PC-9 (cell line): ENCODE data around the gene TNIK. TPM values are rescaled to one million over a fixed set of nuclear protein-coding genes. Genes with fewer than 3 reads are reported as not detected.

Source experiments
- BruUV-seq: library from RNA; stranded (reverse); fragments of 400-500 nt; replicated peaks from 2 replicates; lab custom pipeline; 2021; lab: Mats Ljungman, UMichigan
- CTCF ChIA-PET: fragments of 300-600 bp; sonication (Branson Sonifier 250); formaldehyde crosslinking; loops from one replicate; lab custom pipeline; 2022; ENCODE audit warnings: antibody characterized with exemption; lab: Charles Lee
- POLR2A ChIA-PET: fragments of 300-600 bp; sonication (Branson Sonifier 250); formaldehyde crosslinking; loops from one replicate; lab custom pipeline; 2022; ENCODE audit warnings: antibody characterized with exemption; ENCODE audit not compliant: unreplicated experiment; lab: Charles Lee
- DNase-seq, 2 experiments: peaks; one replicate each; pipeline versions ENCODE4 v3.0.0 to v3.0.0-alpha.2; 2015 to 2022; ENCODE audit warnings: mixed read lengths in 1 of 2
- H2AFZ ChIP-seq: fragments of 200-600 bp; sonication (generic); 2 replicates; pipeline ENCODE4 v1.8.1; 2017; ENCODE audit warnings: antibody characterized with exemption
- H3F3A ChIP-seq: fragments of 200-600 bp; sonication (generic); 2 replicates; pipeline ENCODE4 v1.8.1; 2017; ENCODE audit warnings: antibody characterized with exemption, mild to moderate bottlenecking, low read depth; ENCODE audit not compliant: insufficient read depth
- H3K27ac ChIP-seq: fragments of 200-600 bp; sonication (generic); 2 replicates; pipeline ENCODE4 v1.6.1; 2016; ENCODE audit warnings: mixed run types
- H3K27me3 ChIP-seq: fragments of 200-600 bp; sonication (generic); 2 replicates; pipeline ENCODE4 v1.6.1; 2016; ENCODE audit warnings: low read depth, mixed run types; ENCODE audit not compliant: insufficient read depth
- H3K36me3 ChIP-seq: fragments of 200-600 bp; sonication (generic); 2 replicates; pipeline ENCODE4 v1.6.1; 2016; ENCODE audit warnings: low read depth, mixed run types
- H3K4me1 ChIP-seq: fragments of 200-600 bp; sonication (generic); replicated peaks from 2 replicates; pipeline ENCODE4 v1.6.1; 2016; ENCODE audit warnings: mixed run types; ENCODE audit not compliant: insufficient read depth
- H3K4me2 ChIP-seq: fragments of 200-600 bp; sonication (generic); 2 replicates; pipeline ENCODE4 v1.6.1; 2017; ENCODE audit warnings: mixed run types
- H3K4me3 ChIP-seq: fragments of 200-600 bp; sonication (generic); 2 replicates; pipeline ENCODE4 v1.6.1; 2016; ENCODE audit warnings: mixed run types
- H3K79me2 ChIP-seq: fragments of 200-600 bp; sonication (generic); 2 replicates; pipeline ENCODE4 v1.6.1; 2017; ENCODE audit warnings: low read depth, mixed run types
- H3K9me2 ChIP-seq: fragments of 200-600 bp; sonication (generic); 2 replicates; pipeline ENCODE4 v1.8.1; 2017; ENCODE audit warnings: mild to moderate bottlenecking; ENCODE audit not compliant: insufficient read depth
- H3K9me3 ChIP-seq: fragments of 200-600 bp; sonication (generic); 2 replicates; pipeline ENCODE4 v1.8.1; 2016; ENCODE audit warnings: low read depth; ENCODE audit not compliant: insufficient read depth
- H4K20me1 ChIP-seq: fragments of 200-600 bp; sonication (generic); 2 replicates; pipeline ENCODE4 v1.8.1; 2017; ENCODE audit not compliant: insufficient read depth
- EZH2 ChIP-seq: fragments of 200-600 bp; sonication (generic); IDR thresholded peaks from 2 replicates; pipeline ENCODE4 v1.8.0; 2017; ENCODE audit warnings: antibody characterized with exemption, low read depth
- intact Hi-C: fragments of 100-400 bp; cut with micrococcal nuclease; formaldehyde crosslinking; loops from one replicate; pipeline ENCODE4 v1.10.0; 2022; ENCODE audit not compliant: unreplicated experiment
- total RNA-seq: library from RNA; stranded (reverse); gene quantifications from 2 replicates; pipeline ENCODE4 v1.2.3, GENCODE V29; 2021
- TF ChIP-seq, protein P1 (sequence below): fragments of 200-600 bp; sonication (generic); conservative IDR thresholded peaks from 2 replicates; pipeline ENCODE4 v1.6.1; 2017; ENCODE audit warnings: mixed run types, antibody characterized with exemption, mild to moderate bottlenecking, moderate library complexity

The TNIK gene
- total RNA-seq, 1 experiment from 2014 or later = 30.7 TPM

DNA sequence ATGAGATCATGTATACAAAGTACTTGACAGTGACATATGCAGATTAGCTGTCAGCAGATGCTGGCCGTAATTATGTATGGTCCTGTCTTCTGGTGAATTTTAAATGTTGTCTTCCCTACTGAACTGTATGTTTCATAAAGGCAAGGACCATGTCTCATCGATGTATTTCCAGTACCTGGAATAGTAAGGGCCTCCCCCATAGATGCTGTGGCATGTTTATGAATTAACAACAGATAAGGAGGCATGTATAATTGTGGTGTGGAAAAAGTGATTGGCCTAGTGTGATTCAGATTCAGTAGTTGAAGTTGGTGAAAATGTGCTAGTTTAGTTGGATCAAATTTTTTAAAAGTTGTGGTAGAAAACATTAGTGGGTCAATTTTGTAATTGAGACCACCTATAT, 231.0 kb downstream of the TNIK start:
- no peak overlapping the region for H3K4me3 ChIP-seq
- no peaks in the 10 kb centered on the region for H3K4me1 ChIP-seq
- H3K27ac ChIP-seq = no peak overlapping the region
- no peaks in the 10 kb centered on the region for H4K20me1 ChIP-seq
- no peaks in the 10 kb centered on the region for H3F3A ChIP-seq
- POLR2A ChIA-PET = interaction anchor here (0.6 kb wide), 1 partner anchor 238 kb away, joined by 3 read pairs; no protein-coding TSS in a partner anchor
- peaks cover 21% of the 10 kb centered on the region for H3K36me3 ChIP-seq
- 0 out of 2 replicates have a peak, but pooled peaks cover 5% of the 10 kb centered on the region for H3K9me2 ChIP-seq
- peaks cover 5% of the 10 kb centered on the region; the same call in 1 of the 2 replicates for H3K9me3 ChIP-seq
- H3K27me3 ChIP-seq = no peaks in the 10 kb centered on the region
- H2AFZ ChIP-seq = no peak overlapping the region
- BruUV-seq = no TSS peak
- CTCF ChIA-PET = no interaction called here
- H3K4me2 ChIP-seq = no peak overlapping the region
- intact Hi-C loops = no loop called here
- TF ChIP-seq, protein P1, sequence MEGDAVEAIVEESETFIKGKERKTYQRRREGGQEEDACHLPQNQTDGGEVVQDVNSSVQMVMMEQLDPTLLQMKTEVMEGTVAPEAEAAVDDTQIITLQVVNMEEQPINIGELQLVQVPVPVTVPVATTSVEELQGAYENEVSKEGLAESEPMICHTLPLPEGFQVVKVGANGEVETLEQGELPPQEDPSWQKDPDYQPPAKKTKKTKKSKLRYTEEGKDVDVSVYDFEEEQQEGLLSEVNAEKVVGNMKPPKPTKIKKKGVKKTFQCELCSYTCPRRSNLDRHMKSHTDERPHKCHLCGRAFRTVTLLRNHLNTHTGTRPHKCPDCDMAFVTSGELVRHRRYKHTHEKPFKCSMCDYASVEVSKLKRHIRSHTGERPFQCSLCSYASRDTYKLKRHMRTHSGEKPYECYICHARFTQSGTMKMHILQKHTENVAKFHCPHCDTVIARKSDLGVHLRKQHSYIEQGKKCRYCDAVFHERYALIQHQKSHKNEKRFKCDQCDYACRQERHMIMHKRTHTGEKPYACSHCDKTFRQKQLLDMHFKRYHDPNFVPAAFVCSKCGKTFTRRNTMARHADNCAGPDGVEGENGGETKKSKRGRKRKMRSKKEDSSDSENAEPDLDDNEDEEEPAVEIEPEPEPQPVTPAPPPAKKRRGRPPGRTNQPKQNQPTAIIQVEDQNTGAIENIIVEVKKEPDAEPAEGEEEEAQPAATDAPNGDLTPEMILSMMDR = no peak
- no peak for TF ChIP-seq EZH2
- no peaks in the 10 kb centered on the region for H3K79me2 ChIP-seq
- no peak for DNase-seq

DNA sequence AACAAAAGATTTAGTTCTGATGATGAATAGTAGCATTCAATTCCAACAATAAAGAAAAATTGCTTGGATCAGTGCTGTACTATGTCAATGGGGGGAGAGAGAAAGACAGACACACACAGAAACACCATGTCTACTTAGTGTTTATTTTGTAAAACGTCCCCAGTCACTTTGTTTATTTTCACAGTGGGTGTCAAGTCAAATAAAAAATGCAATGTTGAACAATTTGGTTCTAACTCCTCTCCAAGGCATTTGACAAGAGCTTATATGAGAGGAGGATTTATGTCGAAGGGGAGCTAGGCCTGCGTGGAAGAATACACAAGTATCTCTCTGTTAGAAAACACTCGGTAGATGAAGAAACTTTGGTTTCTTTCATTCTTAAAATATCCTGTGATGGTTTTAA, 232.0 kb downstream of the TNIK start:
- TF ChIP-seq, protein P1 = no peak
- no peak for TF ChIP-seq EZH2
- H3K36me3 ChIP-seq = peaks cover 21% of the 10 kb centered on the region
- no peaks in the 10 kb centered on the region for H3K4me1 ChIP-seq
- H3K79me2 ChIP-seq = no peaks in the 10 kb centered on the region
- BruUV-seq = no TSS peak
- 0 out of 2 replicates have a peak, but pooled peaks cover 5% of the 10 kb centered on the region for H3K9me2 ChIP-seq
- H3F3A ChIP-seq = no peaks in the 10 kb centered on the region
- H3K4me2 ChIP-seq = no peak overlapping the region
- no peak for DNase-seq
- no peak overlapping the region for H2AFZ ChIP-seq
- H3K4me3 ChIP-seq = no peak overlapping the region
- ChIA-PET CTCF (no interaction called here), POLR2A (no interaction called here)
- no peaks in the 10 kb centered on the region for H3K27me3 ChIP-seq
- no peak overlapping the region for H3K27ac ChIP-seq
- intact Hi-C loops = no loop called here
- peaks cover 5% of the 10 kb centered on the region; the same call in 1 of the 2 replicates for H3K9me3 ChIP-seq
- H4K20me1 ChIP-seq = no peaks in the 10 kb centered on the region

DNA sequence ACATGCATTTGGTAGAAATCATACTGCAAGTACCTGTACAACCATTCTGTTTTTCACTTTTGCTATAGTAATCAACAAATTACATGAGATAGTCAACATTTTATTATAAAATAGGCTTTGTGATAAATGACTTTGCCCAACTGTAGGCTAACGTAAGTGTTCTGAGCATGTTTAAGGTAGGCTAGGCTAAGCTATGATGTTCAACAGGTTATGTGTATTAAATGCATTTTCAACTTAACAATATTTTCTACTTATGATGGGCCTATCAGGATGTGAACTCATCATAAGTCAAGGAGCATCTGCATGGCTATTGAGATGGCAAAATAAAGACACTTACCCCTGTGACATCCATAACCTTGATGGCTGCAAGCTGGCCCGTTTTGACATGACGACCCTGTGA, 232.4 kb downstream of the TNIK start:
- H3K4me2 ChIP-seq = no peak overlapping the region
- peaks cover 21% of the 10 kb centered on the region for H3K36me3 ChIP-seq
- no peak overlapping the region for H2AFZ ChIP-seq
- no peaks in the 10 kb centered on the region for H3F3A ChIP-seq
- peaks cover 5% of the 10 kb centered on the region; the same call in 1 of the 2 replicates for H3K9me3 ChIP-seq
- no peaks in the 10 kb centered on the region for H3K27me3 ChIP-seq
- no peaks in the 10 kb centered on the region for H3K79me2 ChIP-seq
- H3K9me2 ChIP-seq = 0 out of 2 replicates have a peak, but pooled peaks cover 5% of the 10 kb centered on the region
- intact Hi-C loops = no loop called here
- CTCF ChIA-PET = no interaction called here
- no TSS peak for BruUV-seq
- DNase-seq = no peak
- H3K4me3 ChIP-seq = no peak overlapping the region
- no peak overlapping the region for H3K27ac ChIP-seq
- no peak for TF ChIP-seq EZH2
- TF ChIP-seq, protein P1 = no peak
- POLR2A ChIA-PET = no interaction called here
- no peaks in the 10 kb centered on the region for H3K4me1 ChIP-seq
- no peaks in the 10 kb centered on the region for H4K20me1 ChIP-seq
